ENCODE data around the gene FGA. TPM values are rescaled to one million over a fixed set of nuclear protein-coding genes. Genes with fewer than 3 reads are reported as not detected.

The FGA gene
- total and polyA plus RNA-seq, 10 of the 15 experiments (the other 5 are each of a cell fraction or from before 2014, with no cell fraction given) = 3.6 TPM; not detected in 9

GRCh38 chr4:154569028-154569427 lies 21.5 kb downstream of the FGA start:
- FAIRE-seq = no peak
- RAD21 ChIA-PET (ENCODE audit: unreplicated experiment) = no interaction called here
- no peak for ATAC-seq
- WGBS (ENCODE audit: insufficient coverage, insufficient replicate concordance, low lambda C conversion rate, missing lambda C conversion rate) = 13% methylated on average over 3 of the region's 3 CpGs
- CTCF ChIA-PET = interaction anchor here (1.0 to 5.9 kb wide), 4 partner anchors 10 to 54 kb away, joined by 3 to 32 read pairs (median 6); no protein-coding TSS in a partner anchor
- no peaks in the 10 kb centered on the region; a peak in 1 of 4 replicates for H3K27me3 ChIP-seq (replicated peaks in 1 of 2; ENCODE audit: control insufficient read depth in 2 of 2, insufficient read depth in 2 of 2, low read length in 1 of 2)
- H2AFZ ChIP-seq (ENCODE audit: control insufficient read depth, low read depth, low read length) = no peak overlapping the region
- no peaks in the 10 kb centered on the region for H3K4me1 ChIP-seq (ENCODE audit: control insufficient read depth, insufficient read depth, low read length)
- H3K79me2 ChIP-seq (ENCODE audit: control insufficient read depth, insufficient read depth, low read length) = no peaks in the 10 kb centered on the region
- H4K20me1 ChIP-seq (ENCODE audit: control insufficient read depth, insufficient read depth) = no peaks in the 10 kb centered on the region
- intact Hi-C loops (cut with micrococcal nuclease; ENCODE audit: unreplicated experiment) = no loop called here
- no TSS peak for BruUV-seq (replicated peaks)
- no peak overlapping the region for H3K27ac ChIP-seq (ENCODE audit: control insufficient read depth, insufficient read depth)
- POLR2A ChIA-PET = no interaction called here
- no peak for TF ChIP-seq WRNIP1 (IDR thresholded peaks at IDR 0.05; ENCODE audit: borderline replicate concordance, low read depth, low read length)
- no peak for TF ChIP-seq SKIL (IDR thresholded peaks at IDR 0.05; ENCODE audit: low read depth, poor library complexity, severe bottlenecking)
- no peak for TF ChIP-seq MEF2A (IDR thresholded peaks at IDR 0.05; ENCODE audit: insufficient read depth, low read depth, low read length)
- no peak for TF ChIP-seq MYB (IDR thresholded peaks at IDR 0.05; ENCODE audit: borderline replicate concordance, low read depth, low read length)
- no peak for TF ChIP-seq CBX5 (IDR thresholded peaks at IDR 0.05; ENCODE audit: low read depth)
- TF ChIP-seq KDM1A (IDR thresholded peaks at IDR 0.05; ENCODE audit: borderline replicate concordance) = no peak
- no peak for TF ChIP-seq MEF2B (IDR thresholded peaks at IDR 0.05; ENCODE audit: partially characterized antibody, poor library complexity, severe bottlenecking)
- no peak for TF ChIP-seq SIX5 (IDR thresholded peaks at IDR 0.05; ENCODE audit: low read depth, low read length, severe bottlenecking)
- TF ChIP-seq NRF1 (conservative IDR thresholded peaks at IDR 0.05; ENCODE audit: low read depth, low read length) = no peak
- SMC1A ChIA-PET (ENCODE audit: uncharacterized antibody, unreplicated experiment) = interaction anchor here (1.6 kb wide), 1 partner anchor 10 kb away, joined by 7 read pairs; no protein-coding TSS in a partner anchor
- H3K4me2 ChIP-seq (ENCODE audit: control insufficient read depth, insufficient read depth) = no peak overlapping the region
- no peaks in the 10 kb centered on the region for H3K9me3 ChIP-seq (replicated peaks; ENCODE audit: control insufficient read depth, insufficient read depth, low read length)
- in situ Hi-C loops (cut with MboI) = no loop called here
- H3K36me3 ChIP-seq (ENCODE audit: control insufficient read depth in 2 of 2, insufficient read depth in 2 of 2, low read length in 1 of 2) = no peaks in the 10 kb centered on the region
- no peak overlapping the region for H3K4me3 ChIP-seq
- DNase-seq (ENCODE audit: low read depth, low spot score) = no peak
- no peak overlapping the region for H3K9ac ChIP-seq (ENCODE audit: control insufficient read depth, insufficient read depth, low read length)

Measured in GM12878 (cell line).